HG03045 (cell line): ENCODE results near the gene PDCD1LG2.
A peak's percentile ranks its signal among the peaks of the same experiment; 100 is the strongest.
"Not testable (repeated sequence)": the region's sequence is repeated elsewhere in the genome, so short reads cannot be mapped to it uniquely, and the experiment has no call there.

Experiments
- ATAC-seq: cut with Tn5 transposase; IDR thresholded peaks from one replicate; pipeline ENCODE4 v1.9.1; 2021; ENCODE audit warnings: mild to moderate bottlenecking, moderate library complexity; ENCODE audit not compliant: unreplicated experiment

PDCD1LG2 gene

DNA sequence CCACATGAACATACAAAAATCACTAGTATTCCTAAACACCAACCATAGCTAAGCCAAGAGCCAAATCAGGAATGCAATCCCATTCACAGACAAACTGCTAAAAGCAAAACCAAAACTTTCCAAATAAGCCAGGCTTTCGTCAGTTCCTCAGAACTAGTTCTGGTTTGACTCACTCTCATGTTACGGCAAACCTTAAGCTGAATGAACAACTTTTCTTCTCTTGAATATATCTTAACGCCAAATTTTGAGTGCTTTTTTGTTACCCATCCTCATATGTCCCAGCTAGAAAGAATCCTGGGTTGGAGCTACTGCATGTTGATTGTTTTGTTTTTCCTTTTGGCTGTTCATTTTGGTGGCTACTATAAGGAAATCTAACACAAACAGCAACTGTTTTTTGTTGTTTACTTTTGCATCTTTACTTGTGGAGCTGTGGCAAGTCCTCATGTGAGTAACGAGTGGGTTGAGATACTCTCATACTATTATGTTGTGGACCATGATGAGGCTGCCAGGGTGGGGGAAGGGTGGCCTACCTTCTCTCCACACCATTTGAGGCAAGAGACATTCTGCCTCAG, at the start of gene PDCD1LG2:
TSS of gene PDCD1LG2 (plus strand) at position 172 of the 572 bp plus-strand sequence. CDS start 12,016 bp downstream, outside the sequence.
- peak; percentile 69 for ATAC-seq

DNA sequence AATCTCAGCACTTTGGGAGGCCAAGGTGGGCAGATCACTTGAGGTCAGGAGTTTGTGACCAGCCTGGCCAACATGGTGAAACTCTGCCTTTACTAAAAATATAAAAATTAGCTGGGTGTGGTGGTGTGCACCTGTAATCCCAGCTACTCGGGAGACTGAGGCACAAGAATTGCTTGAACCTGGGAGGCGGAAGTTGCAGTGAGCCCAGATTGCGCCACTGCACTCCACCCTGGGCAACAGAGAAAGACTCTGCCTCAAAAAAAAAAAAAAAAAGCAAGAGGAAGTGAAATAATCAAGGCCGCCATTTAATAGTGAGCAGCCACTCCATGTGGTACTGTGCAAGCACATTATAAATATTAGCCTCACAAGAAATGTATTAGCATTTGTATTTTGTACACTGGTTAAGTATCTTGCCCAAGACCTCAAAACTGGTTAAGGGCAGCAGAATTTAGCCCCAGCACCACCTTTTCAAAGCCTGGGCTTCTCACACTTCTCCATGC, 45.5 kb upstream of the PDCD1LG2 start:
- ATAC-seq, result not testable (repeated sequence)

DNA sequence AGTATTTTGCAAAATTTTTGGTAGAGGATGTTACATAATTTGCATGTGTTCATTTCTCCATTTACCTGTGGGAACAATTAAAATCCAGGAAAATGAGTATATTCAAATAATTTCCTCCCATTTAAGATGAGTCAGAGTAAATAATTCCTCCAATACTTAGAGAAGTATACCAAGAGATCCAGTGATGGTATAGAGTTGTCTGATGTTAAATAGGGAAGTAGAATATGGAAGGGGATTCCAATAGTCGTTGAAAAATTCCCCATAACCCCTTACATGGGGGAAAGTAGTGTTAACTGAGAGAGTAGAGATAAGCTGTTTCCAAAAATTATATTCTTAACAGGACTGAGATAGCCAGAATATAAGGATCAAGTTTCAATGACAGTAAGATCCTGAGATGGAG, 44.3 kb upstream of the PDCD1LG2 start:
- no peak for ATAC-seq

DNA sequence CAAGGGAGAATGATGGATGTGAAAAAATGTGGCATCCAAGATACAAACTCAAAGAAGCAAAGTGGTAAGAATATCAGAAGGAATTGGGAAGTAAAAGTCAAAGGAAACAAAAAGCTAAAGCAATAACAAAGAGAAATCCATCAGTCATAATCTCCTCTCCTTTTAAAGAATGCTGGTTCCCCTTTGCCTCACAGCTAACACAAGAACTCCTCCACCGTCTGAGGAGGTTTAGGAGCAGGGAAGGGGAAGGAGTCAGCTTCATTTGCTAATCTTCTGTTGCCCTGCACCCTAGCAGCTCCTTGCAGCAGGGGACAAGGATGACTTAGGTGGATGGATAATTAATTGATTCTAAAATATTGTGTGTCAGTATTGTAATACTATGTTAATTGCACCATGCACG, 43.6 kb upstream of the PDCD1LG2 start:
- no peak for ATAC-seq

DNA sequence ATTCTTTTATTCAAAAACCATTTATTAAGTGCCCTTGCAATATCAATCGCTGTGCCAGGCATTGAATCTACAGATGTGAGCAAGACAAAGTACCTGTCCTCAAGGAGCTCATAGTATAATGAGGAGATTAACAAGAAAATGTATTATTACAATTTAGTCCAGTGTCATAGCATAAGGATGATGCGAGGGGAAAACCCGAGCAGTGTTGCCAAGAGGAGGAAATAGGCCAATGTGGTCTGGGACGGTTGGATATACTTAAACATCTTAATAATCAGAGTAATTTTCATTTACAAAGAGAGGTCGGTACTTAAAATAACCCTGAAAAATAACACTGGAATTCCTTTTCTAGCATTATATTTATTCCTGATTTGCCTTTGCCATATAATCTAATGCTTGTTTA, 41.5 kb upstream of the PDCD1LG2 start:
- ATAC-seq, result no peak

DNA sequence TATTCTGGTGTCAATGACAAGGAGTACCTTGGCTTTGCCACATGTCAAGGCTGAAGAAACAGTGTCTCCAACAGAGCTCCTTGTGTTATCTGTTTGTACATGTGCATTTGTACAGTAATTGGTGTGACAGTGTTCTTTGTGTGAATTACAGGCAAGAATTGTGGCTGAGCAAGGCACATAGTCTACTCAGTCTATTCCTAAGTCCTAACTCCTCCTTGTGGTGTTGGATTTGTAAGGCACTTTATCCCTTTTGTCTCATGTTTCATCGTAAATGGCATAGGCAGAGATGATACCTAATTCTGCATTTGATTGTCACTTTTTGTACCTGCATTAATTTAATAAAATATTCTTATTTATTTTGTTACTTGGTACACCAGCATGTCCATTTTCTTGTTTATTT, 40.2 kb upstream of the PDCD1LG2 start:
- ATAC-seq, result no peak

DNA sequence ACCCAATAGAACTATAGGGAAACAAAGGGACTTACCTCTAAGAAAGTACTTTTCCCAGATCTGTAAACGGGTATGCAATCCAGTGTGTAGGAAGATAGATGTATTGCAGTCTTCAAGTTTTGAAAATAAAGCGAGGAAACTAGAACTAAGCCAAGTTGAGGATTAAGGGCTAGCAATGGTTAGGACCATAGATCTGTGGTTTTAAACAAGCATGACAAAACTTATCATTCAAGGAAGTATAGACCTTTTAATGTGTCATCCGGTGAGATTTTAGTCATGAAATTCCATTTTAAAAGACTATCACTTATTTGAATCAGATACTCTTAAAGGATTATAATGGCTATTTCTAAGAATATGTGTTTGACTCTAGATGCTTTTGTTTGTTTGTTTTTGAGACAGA, 39.5 kb upstream of the PDCD1LG2 start:
- ATAC-seq, result no peak

DNA sequence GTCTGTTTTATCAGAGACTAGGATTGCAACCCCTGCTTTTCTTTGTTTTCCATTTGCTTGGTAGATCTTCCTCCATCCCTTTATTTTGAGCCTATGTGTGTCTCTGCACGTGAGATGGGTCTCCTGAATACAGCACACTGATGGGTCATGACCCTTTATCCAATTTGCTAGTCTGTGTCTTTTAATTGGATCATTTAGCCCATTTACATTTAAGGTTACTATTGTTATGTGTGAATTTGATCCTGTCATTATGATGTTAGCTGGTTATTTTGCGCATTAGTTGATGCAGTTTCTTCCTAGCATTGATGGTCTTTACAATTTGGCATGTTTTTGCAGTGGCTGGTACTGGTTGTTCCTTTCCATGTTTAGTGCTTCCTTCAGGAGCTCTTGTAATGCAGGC, 34.7 kb upstream of the PDCD1LG2 start:
- ATAC-seq, result not testable (repeated sequence)

DNA sequence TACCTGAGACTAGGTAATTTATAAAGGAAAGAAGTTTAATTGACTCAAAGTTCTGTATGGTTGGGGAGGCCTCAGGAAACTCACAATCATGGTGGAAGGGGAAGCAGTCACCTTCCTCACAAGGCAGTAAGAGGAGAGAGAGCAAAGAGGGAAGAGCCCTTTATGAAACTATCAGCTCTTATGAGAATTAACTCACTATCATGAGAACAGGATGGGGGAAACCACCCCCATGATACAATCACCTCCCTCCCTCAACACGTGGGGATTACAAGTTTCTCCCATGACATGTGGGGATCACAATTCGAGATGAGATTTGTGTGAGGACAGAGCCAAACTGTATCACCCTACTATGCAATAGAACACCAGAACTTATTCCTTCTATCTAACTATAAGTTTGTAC, 32.1 kb upstream of the PDCD1LG2 start:
- ATAC-seq, result no peak

DNA sequence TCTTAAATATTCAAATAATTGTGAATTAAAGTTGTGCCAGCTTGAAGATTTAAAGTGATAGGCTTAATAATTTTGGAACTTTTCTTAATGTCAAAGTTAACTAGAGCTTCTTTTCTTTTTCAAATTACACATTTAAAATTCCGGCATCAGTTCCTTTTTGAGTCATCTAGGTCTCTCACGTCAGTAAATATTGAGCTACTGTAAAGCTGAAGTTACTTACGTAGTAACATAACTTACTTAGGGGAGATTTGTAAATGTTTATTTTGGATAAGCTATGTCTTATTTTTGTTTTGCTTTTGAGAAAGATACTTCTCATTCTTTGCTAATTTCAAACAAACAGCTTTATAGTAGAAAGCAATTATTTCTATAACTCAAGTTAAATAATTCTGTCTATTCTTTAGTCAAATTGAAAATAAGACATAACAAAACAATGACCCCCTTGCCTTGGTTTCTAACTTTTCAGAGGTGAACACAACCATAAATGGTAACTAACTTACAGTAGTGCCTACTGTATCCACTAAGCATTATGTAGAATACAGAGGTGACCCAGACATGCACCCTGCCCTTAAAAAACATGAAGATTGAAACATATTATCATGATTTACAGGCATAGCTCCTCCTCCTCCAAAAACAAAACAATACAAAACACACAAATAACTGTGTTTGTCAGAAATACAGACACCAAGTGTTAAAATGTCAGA, 30.2 kb upstream of the PDCD1LG2 start:
- no peak for ATAC-seq

DNA sequence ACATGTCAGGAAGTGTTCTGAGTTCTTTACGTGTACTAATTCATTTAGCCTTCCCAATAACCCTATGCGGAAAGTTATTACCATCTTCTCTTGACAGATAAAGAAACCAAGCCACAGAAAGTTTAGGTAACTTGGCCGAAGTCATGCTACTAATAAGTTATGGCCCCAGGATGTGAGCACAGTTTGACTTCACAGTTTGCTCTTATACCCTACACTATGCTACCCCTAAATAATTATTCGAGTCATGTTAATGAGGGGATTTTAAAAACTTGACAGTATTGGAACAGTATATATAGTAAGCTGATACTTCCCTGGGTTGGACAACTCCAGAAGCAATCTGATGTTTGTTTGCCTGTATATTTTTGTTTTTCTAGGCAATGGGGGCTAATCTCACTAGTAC, 29.4 kb upstream of the PDCD1LG2 start:
- no peak for ATAC-seq

DNA sequence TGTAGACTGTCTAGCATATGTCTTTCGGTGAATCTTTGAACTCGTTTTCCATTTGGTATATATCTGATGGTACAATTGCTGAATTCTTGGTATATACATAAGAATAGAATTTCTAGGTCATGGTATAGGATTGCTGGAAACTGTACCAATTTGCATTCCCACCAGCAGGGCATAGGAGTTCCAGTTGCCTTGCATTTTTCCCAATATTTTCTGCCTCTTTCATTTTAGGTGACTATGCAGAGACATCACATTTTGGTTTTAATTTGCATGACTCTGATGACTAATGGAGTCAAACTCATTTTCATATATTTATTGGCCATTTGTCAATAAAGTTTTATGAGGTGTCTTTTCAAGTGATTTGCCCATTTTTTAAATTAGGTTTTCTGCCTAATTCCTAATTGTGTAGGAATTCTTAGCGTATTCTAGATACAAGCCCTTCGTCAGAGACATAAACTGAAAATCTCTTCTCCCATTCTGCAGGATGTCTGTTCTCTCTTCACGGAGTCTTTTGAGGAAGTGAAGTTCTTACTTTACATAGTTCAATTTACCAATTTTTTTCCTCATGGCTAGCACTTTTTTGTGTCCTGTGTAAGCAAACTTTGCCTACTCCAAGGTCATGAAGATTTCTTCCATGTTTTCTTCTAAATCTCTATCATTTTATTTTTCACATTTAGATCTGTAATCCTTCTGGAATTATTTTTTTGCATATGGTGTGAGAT, 28.9 kb upstream of the PDCD1LG2 start:
- no peak for ATAC-seq

DNA sequence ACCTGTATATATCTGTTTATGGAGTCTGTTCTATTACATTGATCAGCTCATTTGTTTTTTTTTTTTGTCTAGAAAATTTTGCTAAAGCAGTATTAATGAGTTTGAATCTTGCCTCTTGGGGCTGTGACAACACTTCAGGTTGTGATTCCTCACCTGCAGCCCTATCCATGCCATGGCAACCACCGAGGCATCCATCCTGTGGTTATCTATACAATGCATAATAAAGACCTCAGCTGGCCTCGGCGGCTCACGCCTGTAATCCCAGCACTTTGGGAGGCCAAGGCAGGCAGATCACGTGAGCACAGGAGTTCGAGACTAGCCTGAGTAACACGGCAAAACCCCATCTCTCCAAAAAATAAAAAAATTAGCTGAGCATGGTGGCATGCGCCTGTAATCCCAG, 28.1 kb upstream of the PDCD1LG2 start:
- ATAC-seq, result no peak

DNA sequence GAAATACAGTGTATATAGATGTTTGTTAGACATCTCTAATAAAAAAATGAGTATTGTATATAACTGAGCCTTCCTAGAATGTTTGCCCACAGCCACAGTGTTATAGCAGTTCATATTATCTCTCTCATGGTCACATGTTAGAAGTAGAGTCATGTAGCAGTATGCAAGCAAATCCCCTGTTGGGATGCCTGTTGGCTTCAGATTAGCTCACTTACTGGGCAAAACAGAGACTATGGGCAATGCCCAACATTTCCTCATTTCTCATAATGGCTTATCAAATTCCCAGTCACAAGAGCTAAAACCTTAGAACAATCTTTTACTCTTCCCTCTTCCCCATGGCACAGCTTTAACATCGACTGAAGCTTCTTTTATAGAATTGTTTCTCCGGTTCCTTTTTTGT, 27.0 kb upstream of the PDCD1LG2 start:
- ATAC-seq, result no peak

DNA sequence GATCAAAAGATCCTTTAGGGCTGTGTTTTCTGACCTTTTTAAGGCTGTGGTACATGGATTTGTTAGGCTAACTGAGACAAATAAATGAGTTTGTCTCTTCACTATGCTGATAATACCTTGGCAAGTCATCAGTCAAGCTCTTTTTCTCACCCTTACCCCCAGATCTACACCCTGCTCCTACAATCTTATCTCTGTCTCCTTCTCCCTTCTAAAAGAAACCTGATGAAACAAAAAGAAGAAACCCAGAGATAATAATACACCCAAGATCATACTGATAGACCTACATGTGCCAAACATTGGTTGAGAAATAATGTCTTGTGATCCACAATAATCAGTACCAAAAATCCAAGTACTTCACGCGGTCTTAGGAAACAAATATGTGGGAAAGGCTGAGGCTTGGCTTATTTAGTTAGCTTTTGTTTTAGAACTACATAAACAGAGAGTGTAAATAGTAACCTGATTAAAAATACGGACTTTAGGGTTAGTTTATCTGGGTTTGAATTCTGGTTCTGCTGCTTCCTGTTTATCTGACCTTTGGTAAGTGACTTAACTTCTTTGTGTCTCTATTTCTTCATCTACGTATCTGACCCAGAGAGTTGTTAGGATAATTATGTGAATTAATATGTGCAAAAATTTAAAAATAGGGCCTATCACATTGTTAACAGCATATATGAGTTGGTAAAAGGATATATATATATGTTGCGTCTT, 24.8 kb upstream of the PDCD1LG2 start:
- no peak for ATAC-seq

DNA sequence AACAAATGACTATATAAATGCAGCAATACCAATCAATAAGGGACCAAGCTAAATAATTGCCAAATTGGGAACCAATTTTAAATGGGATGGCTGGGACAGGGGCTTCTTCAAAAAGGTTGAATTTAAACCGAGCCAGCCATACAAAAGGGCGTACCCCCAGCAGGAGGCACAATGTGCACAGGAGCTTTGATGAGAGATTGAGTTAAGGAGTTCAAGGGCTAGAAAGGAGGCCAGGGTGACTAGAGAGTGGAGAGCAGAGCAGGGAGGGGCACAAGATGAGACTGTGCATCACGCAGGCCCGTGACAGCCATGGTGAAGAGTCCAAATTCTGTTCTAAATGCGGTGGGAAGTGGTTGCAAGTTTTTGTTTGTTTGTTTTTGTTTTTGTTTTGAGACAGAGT, 23.3 kb upstream of the PDCD1LG2 start:
- no peak for ATAC-seq

DNA sequence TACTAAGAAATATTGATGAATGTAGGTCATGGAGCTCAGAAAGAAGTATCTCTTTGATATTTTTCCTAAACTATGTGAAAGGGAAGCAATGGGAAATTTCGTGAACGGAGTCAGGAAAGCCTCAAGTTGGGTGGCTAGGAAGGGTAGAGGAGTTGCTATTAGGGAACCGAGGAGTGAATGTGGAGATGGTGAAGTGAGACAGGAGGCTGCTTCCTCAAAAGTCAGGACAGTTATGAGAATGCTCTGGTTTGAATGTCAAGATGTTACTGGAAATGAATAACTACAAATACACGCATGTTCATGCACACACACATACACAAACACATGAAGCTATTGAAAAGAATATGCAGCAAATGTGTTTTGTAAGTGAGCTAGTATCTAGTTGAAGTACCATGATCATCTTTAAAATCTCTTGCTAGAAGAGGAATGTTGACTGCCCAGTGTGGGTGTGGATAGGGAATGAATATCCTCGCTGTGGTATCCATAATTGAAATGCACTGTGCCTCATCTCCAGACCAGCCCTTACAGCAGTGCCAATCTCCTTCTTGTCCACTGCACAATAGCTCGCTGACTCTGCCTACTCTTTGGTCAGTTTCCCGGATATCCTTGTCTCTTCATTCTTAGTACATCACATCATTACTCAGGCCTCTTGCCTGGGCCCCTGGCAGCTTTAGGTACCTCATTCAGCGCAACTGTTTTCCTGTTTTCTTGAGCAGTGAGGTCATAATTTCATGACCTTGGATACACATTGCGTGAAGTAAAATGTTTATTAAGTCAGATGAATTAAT, 21.9 kb upstream of the PDCD1LG2 start:
- no peak for ATAC-seq

DNA sequence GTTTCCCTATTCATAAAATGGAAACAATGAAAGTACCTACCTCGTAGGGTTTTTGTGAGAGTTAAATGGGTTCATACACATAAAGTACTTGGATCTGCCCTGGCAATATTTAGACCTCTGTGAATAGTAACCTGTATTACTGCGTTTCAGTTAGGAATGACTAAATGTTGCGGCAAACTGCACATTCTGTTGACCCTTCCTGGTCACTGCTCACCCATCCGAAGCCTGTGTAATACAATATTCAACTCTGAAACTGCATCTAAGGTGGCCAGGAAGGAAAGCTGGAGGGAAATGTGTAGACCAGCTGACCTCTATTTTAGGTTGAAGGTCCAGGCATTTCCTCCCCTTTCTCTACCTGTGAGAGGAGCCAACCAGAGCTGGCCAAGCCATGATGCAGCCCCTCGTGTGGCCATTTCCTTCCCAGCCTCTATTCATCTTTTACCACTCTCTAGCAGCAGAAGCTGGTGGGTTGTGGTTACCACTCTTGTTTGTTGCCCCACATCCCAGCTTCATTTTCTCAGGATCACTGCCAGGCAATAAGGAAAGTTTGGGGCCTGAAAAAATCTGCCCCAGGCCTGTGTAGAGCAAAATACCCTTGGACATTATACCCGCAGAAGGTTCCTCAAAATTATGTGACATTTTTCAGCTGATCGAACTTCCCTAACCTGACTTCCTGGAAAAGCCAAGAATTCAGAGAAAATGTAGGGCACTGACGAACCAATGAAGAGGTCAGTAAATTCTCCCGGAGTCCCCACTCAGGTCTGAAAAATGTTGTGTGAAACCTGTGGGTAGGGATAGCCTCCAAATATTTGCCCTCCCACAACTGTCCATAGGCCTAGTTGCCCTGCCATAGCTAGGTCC, 20.5 kb upstream of the PDCD1LG2 start:
- no peak for ATAC-seq

DNA sequence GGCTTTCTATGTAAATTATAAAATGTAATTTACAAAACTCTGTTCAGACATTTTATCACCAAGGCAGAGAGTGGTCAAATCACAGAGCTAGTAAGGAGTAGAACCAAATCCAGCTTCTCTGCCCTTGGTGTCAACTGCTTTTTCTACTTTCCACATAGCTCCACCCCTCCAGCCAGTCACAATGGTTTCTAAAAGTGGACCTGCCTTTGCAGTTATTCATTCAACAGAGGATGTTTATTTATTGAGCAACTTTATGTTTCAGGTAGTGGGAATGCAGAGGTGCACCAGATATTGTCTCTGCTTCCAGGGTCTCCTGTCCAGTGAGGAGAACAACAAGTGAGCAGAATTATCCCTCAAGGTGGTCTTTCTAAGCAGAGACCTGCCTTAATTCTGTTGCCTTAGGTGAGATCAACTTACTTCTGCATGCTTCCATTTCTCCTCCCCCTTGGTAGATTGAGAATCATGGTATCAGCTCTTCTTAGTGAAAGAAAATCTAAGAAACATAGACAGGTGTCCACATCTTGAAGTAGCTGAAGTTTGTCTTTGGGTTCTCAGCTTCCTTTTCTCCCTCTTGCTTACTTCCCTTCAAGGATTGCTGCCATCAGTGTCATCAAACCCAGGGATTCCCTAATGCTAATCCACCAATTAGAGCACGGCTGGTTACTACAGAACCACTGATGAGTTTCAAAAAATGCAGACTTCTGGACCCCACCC, 17.2 kb upstream of the PDCD1LG2 start:
- no peak for ATAC-seq
